Gastrocnemius medialis (tissue), 4 donors: ENCODE measurements around the gene EME1. TPM values are rescaled to one million over a fixed set of nuclear protein-coding genes. Genes with fewer than 3 reads are reported as not detected.

Experiments used
- ATAC-seq, 2 donors: fragments of 150-250 bp; one replicate each; pipeline ENCODE4 v1.9.1; 2016
- DNase-seq, 2 donors: peaks; one replicate each; pipeline ENCODE4 v3.0.0-alpha.2; 2019
- H3K27ac ChIP-seq, 4 donors: fragments of 200-600 bp; sonication (generic); 1 replicate in 1 of 4; 2 replicates in 3 of 4; pipeline ENCODE4 v1.5.1; 2016 to 2018; ENCODE audit warnings: mild to moderate bottlenecking in 2 of 4, moderate library complexity in 1 of 4
- H3K27me3 ChIP-seq, 3 donors: fragments of 200-600 bp; sonication (generic) in 2 of 3; 1 replicate in 1 of 3; 2 replicates in 2 of 3; pipeline versions ENCODE4 v1.5.1 to v1.6.0; 2016 to 2019; ENCODE audit warnings: mild to moderate bottlenecking in 1 of 3, moderate library complexity in 1 of 3
- H3K36me3 ChIP-seq, 2 donors: fragments of 200-600 bp; sonication (generic) in 1 of 2; one replicate each; pipeline ENCODE4 v1.5.1; 2017 to 2018
- H3K4me1 ChIP-seq, 2 donors: fragments of 200-600 bp; sonication (generic) in 1 of 2; one replicate each; pipeline ENCODE4 v1.5.1; 2016 to 2017; ENCODE audit warnings: mild to moderate bottlenecking in 2 of 2
- H3K4me3 ChIP-seq, 4 donors: fragments of 200-600 bp; sonication (generic) in 3 of 4; 1 replicate in 1 of 4; 2 replicates in 3 of 4; pipeline ENCODE4 v1.5.1; 2016 to 2019; ENCODE audit warnings: mild to moderate bottlenecking in 2 of 4
- H3K9me3 ChIP-seq, 3 donors: fragments of 200-600 bp; sonication (generic) in 2 of 3; 1 replicate in 1 of 3; 2 replicates in 2 of 3; pipeline ENCODE4 v1.5.1; 2016 to 2019
- POLR2A ChIP-seq, 2 donors: fragments of 450-650 bp; IDR thresholded peaks; one replicate each; pipeline ENCODE4 v1.6.1; 2017; ENCODE audit warnings: antibody characterized with exemption in 2 of 2, mild to moderate bottlenecking in 2 of 2, moderate library complexity in 2 of 2
- in situ Hi-C, 4 donors: fragments of 200-750 bp; cut with MboI; loops; one replicate each; pipeline versions ENCODE4 v1.15.0 to v1.8.0; 2017; ENCODE audit warnings: low sequenced_read_pairs in 4 of 4
- intact Hi-C: fragments of 100-400 bp; cut with DNase I; formaldehyde crosslinking; loops from one replicate; pipeline ENCODE4 v1.15.1; 2023; ENCODE audit warnings: low total_unique reads
- total RNA-seq, 4 donors: library from RNA; depleted of rRNA; stranded (reverse); fragments of >200 nt; gene quantifications; one replicate each; pipeline versions ENCODE4 v1.1.0 to v1.2.3, GENCODE V29; 2016
- TF ChIP-seq, protein P1 (sequence below), 5 experiments: fragments of 450-650 bp in 3 of 5; fragments of 200-600 bp in 2 of 5; sonication (generic) in 2 of 5; IDR thresholded peaks in 4 of 5; conservative IDR thresholded peaks in 1 of 5; 1 replicate in 4 of 5; 2 replicates in 1 of 5; pipeline ENCODE4 v1.5.1; 2016 to 2019; ENCODE audit warnings: antibody characterized with exemption in 5 of 5, mild to moderate bottlenecking in 3 of 5, moderate library complexity in 3 of 5

EME1 gene
- total RNA-seq, 4 donors from 2014 or later, result 0.82 to 0.95 TPM; not detected in 2

DNA sequence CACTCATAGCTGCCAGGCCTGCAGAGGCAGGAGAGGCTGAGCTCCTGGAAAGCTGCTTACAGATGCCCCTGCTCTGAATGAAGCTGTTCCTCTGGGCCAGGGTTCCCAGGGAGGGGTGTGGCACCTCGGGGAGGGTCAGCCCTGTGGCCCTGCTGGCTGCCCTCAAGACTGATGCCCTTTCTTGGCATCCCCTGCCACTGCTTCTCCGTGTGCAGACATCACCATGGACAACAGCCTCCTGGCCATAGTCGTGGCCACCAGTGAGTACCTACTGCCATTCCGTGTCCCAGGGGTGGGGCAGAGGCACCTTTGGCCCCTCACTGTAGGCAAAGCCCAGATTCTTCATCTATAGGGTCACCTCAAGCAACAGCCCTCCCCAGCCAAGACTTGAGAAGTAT lies 9.0 kb upstream of the EME1 start:
- peaks cover 2 to 5% of the 10 kb centered on the region in 2 donors for H3K4me1 ChIP-seq
- peaks cover 0 to 37% of the 10 kb centered on the region in 2 donors for H3K36me3 ChIP-seq
- H3K27ac ChIP-seq, result no peak overlapping the region
- TF ChIP-seq, protein P1, sequence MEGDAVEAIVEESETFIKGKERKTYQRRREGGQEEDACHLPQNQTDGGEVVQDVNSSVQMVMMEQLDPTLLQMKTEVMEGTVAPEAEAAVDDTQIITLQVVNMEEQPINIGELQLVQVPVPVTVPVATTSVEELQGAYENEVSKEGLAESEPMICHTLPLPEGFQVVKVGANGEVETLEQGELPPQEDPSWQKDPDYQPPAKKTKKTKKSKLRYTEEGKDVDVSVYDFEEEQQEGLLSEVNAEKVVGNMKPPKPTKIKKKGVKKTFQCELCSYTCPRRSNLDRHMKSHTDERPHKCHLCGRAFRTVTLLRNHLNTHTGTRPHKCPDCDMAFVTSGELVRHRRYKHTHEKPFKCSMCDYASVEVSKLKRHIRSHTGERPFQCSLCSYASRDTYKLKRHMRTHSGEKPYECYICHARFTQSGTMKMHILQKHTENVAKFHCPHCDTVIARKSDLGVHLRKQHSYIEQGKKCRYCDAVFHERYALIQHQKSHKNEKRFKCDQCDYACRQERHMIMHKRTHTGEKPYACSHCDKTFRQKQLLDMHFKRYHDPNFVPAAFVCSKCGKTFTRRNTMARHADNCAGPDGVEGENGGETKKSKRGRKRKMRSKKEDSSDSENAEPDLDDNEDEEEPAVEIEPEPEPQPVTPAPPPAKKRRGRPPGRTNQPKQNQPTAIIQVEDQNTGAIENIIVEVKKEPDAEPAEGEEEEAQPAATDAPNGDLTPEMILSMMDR (IDR thresholded peaks at IDR 0.05 in 4 of 5, conservative IDR thresholded peaks at IDR 0.05 in 1 of 5), result no peak
- TF ChIP-seq POLR2A (IDR thresholded peaks at IDR 0.05), result no peak
- no peak for ATAC-seq
- intact Hi-C loops, result loop anchor here (5.0 kb wide), 1 partner anchor 118 kb away; no protein-coding TSS in a partner anchor
- H3K27me3 ChIP-seq, result no peaks in the 10 kb centered on the region
- H3K9me3 ChIP-seq, result no peaks in the 10 kb centered on the region
- no peak for DNase-seq
- no peak overlapping the region for H3K4me3 ChIP-seq
- in situ Hi-C loops, result loop anchor here in 1 of 4 donors (5.0 kb wide), 1 partner anchor 123 kb away; no protein-coding TSS in a partner anchor

DNA sequence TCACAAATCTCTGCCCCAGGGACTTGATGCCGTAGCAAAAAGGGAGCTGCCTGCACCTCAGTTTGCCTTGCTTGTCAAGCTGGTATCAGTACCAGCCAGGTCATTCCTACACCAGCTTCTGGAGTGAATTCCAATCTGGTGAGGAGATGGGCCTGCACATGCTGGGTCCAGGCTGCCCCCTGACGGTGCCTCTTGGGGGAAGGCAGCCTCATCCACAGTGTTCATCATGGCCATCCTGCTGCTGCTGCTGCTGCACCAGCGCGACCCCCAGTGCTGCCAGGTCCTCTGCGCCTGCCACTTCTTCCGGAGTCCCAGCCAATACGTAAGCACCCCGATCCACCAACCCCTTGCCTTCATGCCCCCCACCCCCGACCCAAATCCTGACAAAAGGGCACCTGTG lies 8.3 kb upstream of the EME1 start:
- intact Hi-C loops, result loop anchor here (5.0 kb wide), 1 partner anchor 118 kb away; no protein-coding TSS in a partner anchor
- ATAC-seq (no peak), DNase-seq (no peak)
- in situ Hi-C loops, result loop anchor here in 1 of 4 donors (5.0 kb wide), 1 partner anchor 123 kb away; no protein-coding TSS in a partner anchor
- Histone ChIP-seq H3K4me1 (peaks cover 5 to 6% of the 10 kb centered on the region in 2 donors), H3K27ac (no peak overlapping the region), H3K36me3 (peaks cover 0 to 44% of the 10 kb centered on the region in 2 donors), H3K4me3 (no peak overlapping the region), H3K27me3 (no peaks in the 10 kb centered on the region), H3K9me3 (no peaks in the 10 kb centered on the region)
- no peak for TF ChIP-seq POLR2A (IDR thresholded peaks at IDR 0.05)
- TF ChIP-seq, protein P1 (IDR thresholded peaks at IDR 0.05 in 4 of 5, conservative IDR thresholded peaks at IDR 0.05 in 1 of 5), result no peak

DNA sequence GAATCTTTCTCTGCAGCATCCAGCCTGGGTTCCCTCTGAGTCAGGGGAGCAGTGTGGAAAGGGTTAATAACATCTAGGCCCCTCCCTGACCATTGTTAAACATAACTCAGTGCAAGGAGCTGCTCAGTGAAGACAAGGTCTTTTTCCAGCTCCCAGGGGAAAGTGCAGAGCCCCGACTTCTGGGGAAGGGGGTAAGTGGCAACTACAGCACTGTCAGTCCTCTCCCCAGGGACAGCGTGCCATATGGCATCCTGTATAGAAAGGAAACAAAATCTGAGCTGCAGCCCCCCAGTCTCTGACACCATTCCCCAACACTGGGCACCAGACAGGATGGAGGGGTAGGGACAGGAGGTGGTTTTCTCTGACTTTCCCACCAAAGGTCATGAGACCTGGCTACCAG lies 7.9 kb upstream of the EME1 start:
- intact Hi-C loops, result no loop called here
- Histone ChIP-seq H3K4me1 (peaks cover 5 to 8% of the 10 kb centered on the region in 2 donors), H3K27ac (no peak overlapping the region), H3K27me3 (no peaks in the 10 kb centered on the region), H3K4me3 (no peak overlapping the region), H3K36me3 (peaks cover 0 to 48% of the 10 kb centered on the region in 2 donors), H3K9me3 (no peaks in the 10 kb centered on the region)
- in situ Hi-C loops, result no loop called here
- DNase-seq (no peak), ATAC-seq (no peak)
- TF ChIP-seq, protein P1 (IDR thresholded peaks at IDR 0.05 in 4 of 5, conservative IDR thresholded peaks at IDR 0.05 in 1 of 5), result no peak
- no peak for TF ChIP-seq POLR2A (IDR thresholded peaks at IDR 0.05)

DNA sequence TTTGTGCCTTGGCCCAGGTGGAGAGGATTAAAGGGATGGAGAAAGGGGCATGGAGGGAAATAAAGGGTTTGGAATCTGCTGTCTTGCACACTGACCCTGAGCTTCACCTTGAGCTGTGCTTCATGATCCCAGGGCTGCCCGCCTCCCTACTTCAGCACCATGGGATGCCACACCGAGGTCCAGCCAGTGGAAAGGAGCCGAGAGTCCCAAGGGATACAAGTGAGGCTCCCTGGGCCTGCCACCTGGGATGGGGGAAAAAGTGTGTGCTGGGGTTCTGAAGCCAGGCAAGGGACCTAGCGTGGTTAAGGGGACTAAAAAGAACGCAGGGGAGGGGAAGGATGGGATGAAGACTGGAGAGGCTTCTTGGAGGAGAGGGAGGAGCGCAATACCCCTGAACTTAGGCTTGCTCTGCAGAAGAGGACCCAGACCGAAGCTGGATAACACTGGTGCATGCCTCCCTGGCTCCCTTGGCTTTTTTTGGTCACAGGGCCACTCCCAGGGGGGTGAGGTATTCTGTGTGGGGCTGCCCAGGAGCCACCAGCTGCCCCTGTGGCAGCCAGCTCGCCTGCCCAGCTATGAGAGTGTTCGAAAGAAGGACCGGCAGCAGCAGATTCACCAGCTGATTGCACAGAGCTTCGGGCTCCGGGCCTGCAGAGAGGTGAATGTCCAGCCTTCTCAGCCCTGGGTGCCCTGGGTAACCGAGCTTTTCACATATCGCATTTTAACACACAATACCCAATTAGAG lies 7.2 kb upstream of the EME1 start:
- Histone ChIP-seq H3K36me3 (peaks cover 0 to 55% of the 10 kb centered on the region in 2 donors), H3K4me3 (no peak overlapping the region), H3K27me3 (no peaks in the 10 kb centered on the region), H3K9me3 (no peaks in the 10 kb centered on the region), H3K4me1 (peaks cover 5 to 12% of the 10 kb centered on the region in 2 donors), H3K27ac (no peak overlapping the region)
- TF ChIP-seq, protein P1 (IDR thresholded peaks at IDR 0.05 in 4 of 5, conservative IDR thresholded peaks at IDR 0.05 in 1 of 5), result no peak
- TF ChIP-seq POLR2A (IDR thresholded peaks at IDR 0.05), result no peak
- in situ Hi-C loops (no loop called here), intact Hi-C loops (no loop called here)
- DNase-seq, result peak in 1 of 2 donors; percentile 5
- ATAC-seq, result no peak
